Stimulated activated CD8-positive, alpha-beta memory T cell treated with anti-CD3 and anti-CD28 coated beads, Interleukin-7, amount 100 ng/mL, for 4 hours (primary cell): Measurements from ENCODE around the gene MYO1D.

Experiments used
- DNase-seq, 2 donors: peaks; one replicate each; pipeline ENCODE4 v3.0.0-alpha.2; 2020; ENCODE audit warnings: low read depth in 2 of 2

MYO1D gene

DNA sequence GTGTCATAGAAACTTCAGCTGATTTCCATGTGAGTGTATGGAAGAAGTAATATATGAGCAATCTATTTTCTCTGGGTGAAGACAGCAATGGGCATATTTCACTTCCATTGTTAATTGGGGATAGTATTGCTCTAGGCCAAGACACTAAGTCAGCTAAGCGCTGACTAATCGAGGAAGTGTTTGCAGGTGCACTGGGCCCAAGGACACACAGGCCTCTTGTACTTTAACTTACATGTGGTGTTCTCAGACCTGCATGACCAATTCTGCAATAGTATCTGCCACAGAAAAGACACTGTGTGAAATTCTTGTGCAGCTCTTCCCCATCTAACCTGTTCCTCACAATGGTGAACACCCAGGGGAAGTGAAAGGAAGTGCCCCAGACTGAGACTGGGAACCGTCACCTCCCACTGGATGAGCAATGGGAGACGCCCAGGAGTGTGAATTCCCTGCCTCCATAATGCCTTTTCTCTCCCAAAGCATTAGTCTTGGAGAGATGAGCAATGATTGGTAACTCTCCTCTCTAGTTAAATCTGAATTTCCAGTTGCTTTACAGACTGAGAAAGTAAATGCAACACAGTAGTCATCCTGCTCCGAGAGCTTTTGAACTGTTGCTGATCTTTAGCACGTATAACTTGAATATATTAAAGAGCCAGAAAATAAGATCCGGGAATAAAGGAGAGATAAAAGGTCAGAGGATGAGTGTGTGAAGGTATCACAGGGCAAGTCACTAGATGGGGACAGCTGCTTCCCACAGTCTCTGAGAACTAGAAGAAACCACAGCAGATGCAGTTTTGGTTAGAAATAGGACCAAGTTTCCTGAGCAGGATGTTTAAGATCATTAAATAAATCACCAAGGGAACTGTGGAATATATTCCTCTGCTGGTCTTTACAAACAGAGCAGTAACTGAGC lies 307.5 kb downstream of the MYO1D start:
- DNase-seq: no peak

- DNase-seq: no peak
Observed at GRCh38 chr17:32568705-32569104, 308.2 kb downstream of the MYO1D start.

DNA sequence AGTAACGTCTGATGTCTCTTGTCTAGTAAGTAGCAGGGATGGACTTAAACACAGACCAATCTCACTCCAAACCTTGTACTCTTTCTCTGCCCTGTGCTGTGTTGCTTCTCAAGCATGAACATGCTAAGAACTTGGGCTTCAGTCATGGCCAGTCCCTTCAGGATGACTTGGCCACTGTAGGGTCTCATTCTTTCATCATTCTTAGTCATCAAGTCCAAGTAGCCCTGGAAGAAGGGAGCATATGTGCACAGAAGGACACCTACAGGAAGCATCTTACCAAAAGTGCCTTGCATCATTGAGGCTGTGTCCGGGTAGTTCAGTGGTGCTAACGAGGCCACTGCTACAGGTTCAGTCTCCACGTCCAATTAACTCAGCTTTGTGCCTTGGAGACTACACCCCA lies 309.4 kb downstream of the MYO1D start:
- no peak for DNase-seq

GRCh38 chr17:32567086-32567485 lies 309.8 kb downstream of the MYO1D start:
- DNase-seq: no peak

- no peak for DNase-seq
Observed at GRCh38 chr17:32566303-32566702, 310.6 kb downstream of the MYO1D start.

GRCh38 chr17:32565401-32565800 lies 311.5 kb downstream of the MYO1D start:
- no peak for DNase-seq

- DNase-seq: no peak
Observed at GRCh38 chr17:32564325-32564724, 312.6 kb downstream of the MYO1D start.

DNA sequence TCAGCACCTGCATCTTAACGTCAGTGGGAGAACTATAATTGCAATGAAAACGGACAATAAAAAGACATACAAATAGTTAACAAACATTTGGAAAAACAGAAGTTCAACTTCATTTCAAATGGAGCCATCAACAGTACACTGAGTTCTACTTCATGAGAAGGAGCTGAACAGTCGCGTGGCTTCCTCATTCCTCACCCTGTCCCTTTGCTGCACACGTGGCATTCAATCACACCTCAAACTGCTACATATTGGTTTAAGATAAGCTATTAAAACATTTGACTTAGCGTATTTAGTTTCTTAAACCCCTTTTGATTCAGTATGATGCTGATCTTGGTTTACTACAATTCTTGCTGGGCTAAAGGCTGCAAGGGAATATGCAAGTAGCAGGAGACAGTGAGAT lies 313.3 kb downstream of the MYO1D start:
- no peak for DNase-seq

DNA sequence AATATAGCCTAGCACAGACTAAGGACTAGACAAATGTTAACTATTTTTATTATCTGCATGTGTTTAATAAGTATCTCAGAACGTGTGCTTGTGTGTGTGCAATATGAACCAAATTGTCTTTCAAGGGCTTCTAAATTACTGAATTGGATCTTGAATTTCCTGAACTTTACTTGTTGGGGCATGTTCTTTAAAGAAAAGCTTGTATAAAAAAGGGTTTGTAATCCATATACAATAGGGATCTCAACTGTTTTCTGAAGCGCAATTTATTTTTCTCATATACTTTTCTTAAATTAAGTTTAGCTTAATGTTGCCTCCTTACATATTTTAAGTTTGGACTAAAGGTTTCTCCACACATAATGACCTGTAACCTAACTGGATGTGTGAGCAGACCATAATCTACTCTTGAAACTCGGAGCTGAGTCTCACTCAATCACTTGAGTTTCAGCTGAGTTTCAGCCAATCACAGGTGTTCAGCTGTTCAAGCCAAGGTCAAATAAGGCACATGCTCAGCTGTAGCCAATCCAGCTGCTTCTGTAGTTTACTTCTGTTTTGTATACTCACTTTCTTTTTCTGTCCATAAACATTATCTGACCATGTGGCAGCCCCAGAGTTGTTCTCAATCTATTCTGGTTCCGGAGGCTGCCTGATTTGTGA lies 317.8 kb downstream of the MYO1D start:
- DNase-seq: no peak

DNA sequence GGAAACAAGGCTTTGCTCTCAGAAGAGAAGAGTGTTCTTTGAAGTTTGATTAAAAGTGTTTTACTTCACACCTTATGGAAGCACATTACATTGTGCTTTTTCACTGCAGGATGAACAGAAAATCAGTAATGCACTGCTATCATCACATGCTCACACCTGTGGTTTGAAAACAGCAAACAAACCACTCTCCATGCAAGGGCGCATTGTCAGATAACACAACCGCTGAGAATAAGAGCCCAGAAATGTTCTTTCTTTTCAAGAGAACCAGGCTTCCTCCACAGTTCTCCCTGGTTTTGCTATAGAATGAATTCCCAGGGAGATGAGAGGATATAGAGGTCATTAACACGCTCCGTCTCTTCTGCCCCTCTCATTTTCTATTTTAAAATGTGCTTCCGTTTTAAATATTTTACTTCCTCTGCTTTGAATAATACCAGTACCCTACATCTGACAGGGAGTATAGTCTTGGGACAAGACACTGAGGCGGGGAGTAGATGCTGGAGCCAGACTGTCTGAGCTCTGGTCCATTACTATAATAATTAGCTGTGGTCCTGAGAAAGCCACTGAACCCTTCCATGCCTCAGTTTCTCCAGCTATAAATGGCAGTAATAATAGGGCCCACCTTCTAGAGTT lies 318.5 kb downstream of the MYO1D start:
- no peak for DNase-seq

DNA sequence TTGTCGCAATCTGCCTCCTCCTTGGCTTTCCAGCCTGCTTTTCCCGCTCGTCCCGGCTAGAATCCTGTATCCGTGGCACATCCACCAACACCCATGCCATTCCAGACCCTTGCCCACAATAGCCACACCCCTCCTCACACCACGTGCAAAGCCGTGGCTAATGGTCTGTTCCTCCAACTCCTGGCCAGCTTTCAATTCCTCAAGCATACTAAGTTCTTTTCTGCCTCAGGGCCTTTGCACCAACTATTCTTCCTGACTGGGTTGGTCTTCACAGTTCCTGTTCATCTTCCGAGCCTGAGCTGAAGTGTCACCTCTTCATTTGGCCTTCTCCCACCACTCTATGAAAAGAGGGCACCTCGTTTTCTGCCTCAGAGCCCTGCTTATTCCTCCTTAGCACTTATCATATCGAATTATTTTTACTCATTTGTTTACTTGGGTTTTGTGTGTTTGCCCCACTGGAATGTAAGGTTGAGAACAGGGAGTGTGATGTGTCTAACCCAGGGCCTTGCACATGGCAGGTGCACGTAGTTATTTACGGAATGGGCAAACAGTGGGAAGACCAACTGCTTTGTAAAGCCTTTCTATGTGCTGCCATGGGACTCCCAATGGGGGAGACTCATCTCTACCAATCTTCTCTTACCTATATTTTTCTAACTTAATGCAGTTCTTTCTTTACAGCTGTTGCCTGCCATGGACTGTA lies 321.2 kb downstream of the MYO1D start:
- DNase-seq: no peak

- no peak for DNase-seq
Observed at GRCh38 chr17:32553168-32553567, 323.8 kb downstream of the MYO1D start.

DNA sequence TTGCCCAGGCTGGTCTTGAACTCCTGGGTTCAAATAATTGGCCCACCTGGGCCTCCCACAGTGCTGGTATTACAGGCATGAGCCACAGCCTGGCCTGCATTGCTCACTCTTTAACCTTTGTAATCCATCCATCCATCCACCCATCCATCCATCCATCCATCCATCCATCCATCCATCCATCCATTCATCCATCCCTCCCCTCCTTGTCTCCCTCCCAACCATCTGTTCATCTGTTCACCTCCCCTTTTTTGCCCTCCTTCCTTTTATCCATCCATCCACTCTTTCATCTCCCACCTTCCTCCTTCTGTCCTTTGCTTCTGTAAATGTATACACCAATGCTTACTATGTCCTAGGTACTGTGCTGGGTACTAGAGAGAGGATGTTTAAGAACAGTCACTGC lies 324.6 kb downstream of the MYO1D start:
- DNase-seq: no peak

DNA sequence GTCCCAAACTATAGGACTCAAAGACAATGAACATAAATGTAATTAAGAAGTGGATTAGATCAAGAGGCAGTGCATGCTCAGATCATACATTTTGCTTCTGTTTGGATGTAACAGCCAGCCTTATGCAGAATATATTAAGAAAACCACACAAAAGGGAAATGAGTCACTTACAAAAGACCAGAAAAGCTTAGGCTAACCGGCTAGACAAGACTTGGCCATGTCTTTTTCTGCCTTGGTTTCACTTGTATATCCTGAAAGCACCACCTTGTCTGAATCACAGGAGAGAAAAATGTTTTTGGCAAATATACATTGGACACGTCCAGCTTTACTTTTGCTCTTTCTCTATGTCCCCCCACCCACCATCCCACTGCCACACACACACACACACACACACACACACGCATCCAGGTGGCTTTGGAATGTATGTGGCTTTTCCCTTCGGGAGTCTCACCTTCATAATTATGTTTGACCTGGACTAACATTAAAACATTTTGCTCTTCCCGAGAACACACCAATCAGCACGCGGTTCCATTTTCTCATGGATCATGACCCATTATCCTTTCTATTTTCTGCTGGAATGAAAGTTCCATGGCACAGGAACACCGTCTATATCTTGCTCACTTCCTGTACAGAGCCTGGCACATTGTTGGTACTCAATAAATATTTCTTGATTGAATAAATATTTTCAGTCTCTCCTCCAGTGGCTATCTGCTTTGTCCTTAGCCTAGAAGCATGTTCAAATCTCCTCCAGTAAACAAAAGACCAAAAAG lies 325.6 kb downstream of the MYO1D start:
- no peak for DNase-seq

DNA sequence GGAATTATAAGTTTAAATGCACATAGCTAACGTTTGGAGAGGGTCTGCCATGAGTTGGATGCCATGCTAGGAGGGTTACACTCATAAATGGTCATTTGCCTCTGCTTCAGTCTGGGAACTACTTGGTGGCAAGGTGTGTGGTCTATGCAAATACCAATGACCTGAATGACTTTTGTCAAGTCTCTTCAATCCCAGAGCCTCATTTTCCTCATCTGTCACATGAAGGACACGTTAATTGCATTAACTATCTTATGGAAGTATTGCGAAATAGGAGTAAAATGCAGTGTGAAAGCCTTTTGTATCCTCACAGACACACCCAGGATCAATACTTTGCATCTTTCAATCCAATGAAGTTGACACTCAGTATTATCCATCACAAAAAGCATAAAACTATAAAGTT lies 327.4 kb downstream of the MYO1D start:
- DNase-seq: no peak

DNA sequence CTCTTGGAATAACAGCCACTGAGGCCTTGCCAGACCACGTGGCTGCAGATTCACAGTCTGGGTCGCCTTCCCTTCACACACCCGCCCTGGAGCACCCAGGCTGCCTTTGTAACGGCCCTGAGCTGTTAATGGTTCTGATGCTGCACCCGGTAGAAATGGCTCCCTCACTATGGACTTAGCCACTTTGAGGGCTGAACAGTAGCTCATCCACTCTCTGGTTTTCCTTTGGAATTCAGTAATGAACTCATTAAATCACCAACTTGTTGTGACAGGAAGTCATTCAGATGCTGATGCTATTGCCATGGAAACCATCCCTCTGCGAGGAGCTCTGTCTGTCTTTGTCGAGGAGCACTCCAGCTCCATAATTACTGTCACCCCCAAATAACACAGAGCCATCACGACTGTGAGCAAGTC lies 330.9 kb downstream of the MYO1D start:
- DNase-seq: no peak

GRCh38 chr17:32542186-32542585 lies 334.7 kb downstream of the MYO1D start:
- DNase-seq: no peak

GRCh38 chr17:32541640-32542039 lies 335.3 kb downstream of the MYO1D start:
- no peak for DNase-seq

GRCh38 chr17:32536736-32537643 lies 339.9 kb downstream of the MYO1D start:
- no peak for DNase-seq

- no peak for DNase-seq
Observed at GRCh38 chr17:32533296-32533695, 343.6 kb downstream of the MYO1D start.
